HG03108 (cell line): ENCODE results near the gene AIMP2.
A peak's percentile ranks its signal among the peaks of the same experiment; 100 is the strongest.
"Not testable (repeated sequence)": the region's sequence is repeated elsewhere in the genome, so short reads cannot be mapped to it uniquely, and the experiment has no call there.

ENCODE experiments used
- ATAC-seq: cut with Tn5 transposase; IDR thresholded peaks from one replicate; pipeline ENCODE4 v1.9.1; 2021; ENCODE audit warnings: moderate library complexity; ENCODE audit not compliant: unreplicated experiment

AIMP2 gene

DNA sequence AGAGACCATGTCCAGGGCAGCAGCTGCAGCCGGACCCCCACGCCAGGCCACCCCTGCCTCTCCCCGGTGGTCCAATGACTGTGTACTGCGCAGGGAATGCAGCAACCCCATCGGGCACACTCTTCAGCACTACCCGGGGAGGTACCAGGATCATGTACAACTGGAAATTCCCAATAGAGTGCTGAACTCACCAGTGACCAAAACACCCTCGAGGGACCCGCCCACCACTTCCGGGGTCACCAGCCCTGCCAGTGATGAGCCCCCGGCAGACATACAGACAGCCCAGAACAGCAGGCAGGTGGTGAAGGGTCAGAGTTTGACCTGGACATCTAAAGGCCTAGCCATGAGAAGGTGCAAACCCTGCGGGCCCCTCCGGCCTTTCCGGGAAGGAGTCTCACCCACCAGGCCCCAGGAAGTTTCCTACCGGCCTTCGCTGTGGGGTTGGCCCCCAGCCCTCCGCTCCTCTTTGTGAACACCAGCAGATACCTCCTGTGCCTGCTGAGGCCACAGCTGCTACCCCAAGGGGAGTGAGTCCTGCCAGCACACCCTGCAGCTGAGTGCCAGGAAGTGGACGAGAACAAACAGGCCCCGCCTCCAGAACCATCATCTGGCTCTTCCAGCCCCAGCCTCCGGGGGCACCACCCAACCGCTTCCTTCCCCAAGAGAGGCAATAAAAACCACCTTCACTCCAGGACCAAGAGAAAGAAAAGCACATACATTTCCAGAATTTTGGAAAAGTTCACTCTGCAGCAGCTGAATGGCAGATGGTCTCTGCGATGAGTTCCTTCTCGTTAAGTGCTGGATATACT is 17.1 kb downstream of the AIMP2 start:
- ATAC-seq: peak; percentile 91

DNA sequence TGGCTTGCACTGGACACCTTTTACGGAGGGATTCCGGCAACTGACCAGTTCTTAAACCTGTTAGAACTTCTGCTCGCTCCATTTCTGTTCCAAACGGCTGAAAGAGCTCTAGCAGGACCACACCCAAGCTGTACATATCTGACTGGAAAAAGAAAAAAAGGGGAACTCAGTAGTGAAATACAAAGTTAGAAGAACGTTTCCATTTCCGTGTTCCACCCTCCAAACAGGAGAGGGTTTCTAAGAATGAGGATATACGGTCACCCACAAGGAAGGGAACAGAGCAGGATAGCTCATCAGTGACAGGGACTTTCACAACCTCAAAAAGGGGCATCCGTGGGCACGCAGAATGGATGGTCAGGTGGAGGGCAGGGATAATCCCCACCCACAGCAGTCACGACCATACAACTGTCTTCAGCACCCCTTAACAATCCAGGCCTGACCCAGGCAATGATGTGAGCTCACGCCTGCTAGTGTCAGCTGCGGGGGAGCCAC is 17.8 kb downstream of the AIMP2 start:
- no peak for ATAC-seq

DNA sequence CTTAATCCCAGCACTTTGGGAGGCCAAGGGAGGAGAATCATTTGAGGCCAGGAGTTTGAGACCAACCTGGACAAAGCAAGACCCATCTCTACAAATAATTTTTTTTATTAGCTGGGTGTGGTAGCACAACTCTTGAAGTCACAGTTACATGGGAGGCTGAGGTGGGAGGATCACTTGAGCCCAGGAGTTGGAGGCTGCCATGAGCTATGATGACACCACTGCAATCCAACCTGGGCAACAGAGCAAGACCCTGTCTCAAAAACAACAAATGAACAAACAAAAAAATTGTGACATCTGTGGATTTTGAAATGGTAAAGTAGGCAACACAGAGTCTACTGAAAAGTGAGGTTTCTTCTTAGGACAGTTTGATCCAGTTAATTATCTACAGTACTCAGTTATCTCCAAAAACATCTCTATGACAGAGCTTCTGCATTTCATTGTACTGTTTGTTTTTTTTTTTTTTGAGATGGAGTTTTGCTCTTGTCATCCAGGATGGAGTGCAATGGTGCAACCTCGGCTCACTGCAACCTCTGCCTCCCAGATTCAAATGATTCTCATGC is 18.8 kb downstream of the AIMP2 start:
- ATAC-seq: no peak

DNA sequence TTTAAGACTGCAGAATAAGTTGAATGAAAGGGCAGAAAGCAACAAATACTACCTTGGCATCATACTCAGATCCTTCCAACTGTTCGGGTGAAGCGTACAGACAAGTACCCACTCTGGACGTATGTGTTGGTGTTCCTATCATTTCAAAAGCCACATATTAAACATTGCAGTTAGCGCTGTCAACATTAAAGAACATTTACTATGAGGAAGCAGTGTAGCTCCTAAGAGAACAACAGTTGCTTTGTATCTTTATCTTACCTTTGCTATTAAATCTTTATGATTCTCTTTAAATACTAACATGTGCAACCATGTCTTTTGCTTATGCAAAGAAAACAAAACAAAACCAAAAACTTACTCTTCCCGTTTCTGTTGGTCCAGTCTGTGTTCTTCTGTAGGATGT is 19.5 kb downstream of the AIMP2 start:
- ATAC-seq: no peak

DNA sequence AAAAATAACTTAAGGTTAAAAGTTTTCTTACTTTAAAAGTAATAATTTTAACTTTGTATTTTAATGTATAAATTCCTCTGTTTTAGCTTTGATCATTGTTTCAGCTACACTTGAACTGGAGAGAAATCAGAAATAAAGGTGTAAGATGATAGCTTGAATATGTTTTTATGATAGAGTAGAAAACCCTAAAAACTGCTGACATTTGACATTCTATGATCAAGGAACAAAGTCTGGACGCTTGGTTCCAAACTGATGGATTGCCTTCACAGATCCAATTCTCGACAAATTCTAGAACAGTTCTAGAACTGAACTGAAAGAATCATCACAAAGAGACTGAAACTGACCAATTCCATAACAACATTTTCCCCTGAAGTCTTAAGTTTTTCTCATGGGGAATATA is 21.9 kb downstream of the AIMP2 start, which contains the start of gene ANKRD61:
ANKRD61 (plus strand) TSS at position 389 of the 400 bp plus-strand sequence; CDS start at position 389, 0 bp downstream.
- ATAC-seq: no peak

DNA sequence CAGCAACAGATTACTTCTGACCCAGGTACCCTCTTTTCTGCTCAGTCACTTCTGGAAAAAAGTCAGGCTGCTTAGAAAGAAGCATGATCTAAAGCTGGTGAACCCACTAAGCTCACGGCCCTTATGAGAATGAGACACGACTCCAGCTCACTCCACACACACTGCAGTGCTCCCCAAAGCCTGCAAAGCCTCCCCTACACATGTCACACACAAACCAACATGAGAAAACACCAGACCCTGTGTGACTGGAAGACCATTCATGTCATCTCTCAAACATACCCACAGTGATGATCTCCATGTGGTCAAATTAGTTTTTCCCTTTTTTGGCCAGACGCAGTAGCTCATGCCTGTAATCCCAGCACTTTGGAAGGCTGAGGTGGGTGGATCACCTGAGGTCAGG is 22.5 kb downstream of the AIMP2 start:
- no peak for ATAC-seq

DNA sequence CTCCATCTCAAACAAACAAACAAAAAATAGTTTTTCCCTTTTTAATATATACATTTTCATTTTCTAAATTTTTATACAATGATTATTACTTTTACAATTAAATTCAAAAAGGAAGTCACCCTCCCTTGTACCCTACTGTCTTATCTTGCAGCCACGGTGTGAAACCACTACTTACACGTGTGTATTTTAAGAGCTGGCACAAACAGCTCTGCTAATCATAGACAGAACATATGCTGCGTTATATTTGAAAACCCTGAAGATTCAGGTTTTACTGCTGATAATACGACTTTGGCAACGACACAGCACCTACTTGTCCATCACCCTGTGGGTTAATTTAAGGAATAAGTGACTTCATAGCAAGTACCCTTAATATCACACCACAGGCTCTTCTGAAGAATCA is 23.1 kb downstream of the AIMP2 start:
- ATAC-seq: no peak

DNA sequence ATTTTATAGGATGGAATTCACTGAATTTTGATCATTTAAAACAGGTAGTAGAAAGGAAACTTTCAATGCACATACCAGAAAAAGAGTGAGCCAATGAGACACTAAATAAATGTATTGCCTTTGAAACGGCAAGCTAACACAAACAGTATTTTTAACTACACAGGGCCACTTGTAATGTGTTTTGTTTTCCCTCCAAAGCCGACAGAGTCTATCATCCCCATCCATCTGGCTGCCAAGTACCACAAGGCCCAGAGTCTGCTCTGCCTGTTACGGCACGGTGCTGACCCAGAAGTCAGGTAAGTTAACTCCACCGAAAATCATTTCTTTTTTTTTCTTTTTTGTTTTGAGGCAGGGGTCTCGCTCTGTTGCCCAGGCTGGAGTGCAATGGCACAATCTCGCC is 23.6 kb downstream of the AIMP2 start:
- no peak for ATAC-seq

DNA sequence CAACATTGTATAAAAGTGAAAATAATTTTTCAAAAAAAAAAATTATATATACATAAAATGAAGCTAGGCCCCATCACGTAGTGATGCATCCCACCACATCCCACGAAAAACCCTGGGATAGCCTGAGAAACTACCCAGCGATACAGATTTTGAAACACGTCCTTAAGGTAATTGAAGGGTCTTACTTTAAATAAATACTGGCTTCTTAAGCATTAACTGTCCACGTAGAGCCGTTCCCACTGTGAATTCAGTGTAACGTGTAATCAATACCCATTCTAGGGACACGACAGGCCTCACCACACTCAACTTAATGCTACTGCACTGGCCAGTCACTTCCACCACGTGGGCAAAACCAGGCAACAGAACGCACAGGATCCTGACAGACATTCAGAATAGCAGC is 26.1 kb downstream of the AIMP2 start:
- ATAC-seq: no peak

DNA sequence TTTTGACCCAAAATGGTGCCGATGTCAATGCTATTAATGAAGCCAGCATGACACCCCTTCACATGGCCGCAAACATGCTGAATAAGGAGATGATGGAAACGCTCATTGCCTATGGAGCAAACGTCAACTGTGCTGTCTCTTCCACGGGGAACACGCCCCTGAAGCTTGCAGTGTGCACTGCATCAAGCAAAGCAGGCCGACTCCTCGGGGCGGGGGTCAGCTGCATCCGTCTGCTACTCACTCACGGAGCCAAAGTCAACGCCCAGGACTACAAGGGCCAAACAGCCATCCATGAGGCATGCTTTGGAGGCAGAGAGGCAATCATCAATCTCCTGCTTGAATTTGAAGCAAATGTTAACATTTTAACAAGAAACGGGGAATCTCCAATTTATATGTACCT is 26.6 kb downstream of the AIMP2 start:
- ATAC-seq: no peak

DNA sequence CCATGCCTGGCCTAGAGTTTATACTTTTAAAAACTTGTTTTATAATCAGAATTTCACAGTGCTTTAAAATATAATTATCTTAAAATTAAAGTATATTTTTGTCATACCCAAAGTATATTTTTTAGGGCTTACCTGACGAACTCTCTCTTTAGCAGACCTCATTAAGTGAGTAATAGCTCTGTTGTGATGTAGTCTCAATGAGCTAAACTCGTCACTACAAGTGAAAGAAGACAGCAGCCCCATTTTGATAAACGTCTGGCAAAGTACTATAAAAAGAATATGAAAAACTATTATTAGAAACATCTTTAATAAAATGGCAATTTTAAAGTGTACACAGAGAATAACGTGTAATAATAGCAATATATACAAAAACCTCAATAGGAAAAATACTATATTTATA is 40.7 kb downstream of the AIMP2 start:
- no peak for ATAC-seq

DNA sequence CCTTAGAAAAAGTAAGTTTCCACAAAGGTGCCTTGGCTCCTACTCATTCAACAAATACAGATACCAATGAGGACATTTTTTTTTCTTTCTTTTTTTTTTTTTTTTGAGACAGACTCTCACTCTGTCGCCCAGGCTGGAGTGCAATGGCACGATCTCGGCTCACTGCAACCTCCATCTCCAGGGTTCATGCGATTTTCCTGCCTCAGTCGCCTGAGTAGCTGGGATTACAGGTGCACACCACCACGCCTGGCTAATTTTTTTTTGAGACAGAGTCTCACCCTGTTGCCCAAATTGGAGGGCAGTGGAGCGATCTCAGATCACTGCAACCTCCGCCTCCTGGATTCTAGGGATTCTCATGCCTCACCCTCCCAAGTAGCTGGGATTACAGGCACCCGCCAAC is 42.1 kb downstream of the AIMP2 start:
- ATAC-seq: not testable (repeated sequence)

DNA sequence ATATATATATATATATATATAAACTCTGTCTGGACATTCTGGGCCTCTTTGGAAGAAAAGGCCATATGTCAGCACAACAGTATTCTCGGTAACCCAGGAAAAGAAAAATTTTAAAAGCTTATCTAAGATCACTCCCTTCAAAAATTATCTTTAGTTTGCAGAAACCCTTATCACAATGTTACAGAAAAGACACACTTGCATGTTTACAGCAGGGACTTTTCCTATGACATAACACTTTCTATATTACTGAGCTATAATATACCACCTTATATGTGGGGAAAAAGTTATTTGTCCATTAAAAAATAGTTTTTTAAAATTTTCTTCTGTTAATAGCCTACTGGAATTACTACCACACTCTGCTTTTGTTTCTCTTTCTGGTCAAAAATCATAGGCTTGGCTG is 47.5 kb downstream of the AIMP2 start:
- ATAC-seq: no peak

DNA sequence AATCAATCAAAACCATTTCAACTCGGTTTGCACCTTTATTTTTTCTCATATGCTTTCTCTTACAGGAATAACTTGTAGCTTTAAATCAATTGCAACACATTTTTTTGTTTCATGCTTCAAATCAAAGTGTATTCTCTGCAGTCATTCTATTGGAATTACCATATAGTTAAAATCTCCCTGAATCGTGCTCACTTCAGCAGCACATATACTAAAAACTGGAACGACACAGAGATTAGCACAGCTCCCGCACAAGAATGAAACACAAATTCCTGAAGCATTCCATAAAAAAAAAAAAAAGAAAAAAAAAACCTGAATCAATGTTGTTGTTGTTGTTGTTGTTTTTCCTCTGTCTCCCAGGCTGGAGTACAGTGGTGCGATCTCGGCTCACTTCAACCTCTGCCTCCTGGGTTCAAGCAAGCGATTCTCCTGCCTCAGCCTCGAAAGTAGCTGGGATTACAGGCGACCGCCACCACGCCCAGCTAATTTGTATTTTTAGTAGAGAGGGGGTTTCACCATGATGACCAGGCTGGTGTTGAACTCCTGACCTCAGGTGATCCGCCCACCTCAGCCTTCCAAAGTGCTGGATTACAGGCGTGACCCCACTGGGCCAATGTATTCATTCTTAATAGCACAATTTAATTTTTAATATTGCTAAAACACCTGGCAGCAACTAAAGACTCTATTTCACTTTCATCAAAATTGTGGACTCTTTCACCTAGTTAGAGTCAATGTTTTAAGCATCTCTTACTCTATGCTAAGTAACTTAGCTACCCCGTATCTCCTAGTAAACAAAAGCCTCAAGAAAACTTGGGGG is 48.5 kb downstream of the AIMP2 start:
- ATAC-seq: no peak

DNA sequence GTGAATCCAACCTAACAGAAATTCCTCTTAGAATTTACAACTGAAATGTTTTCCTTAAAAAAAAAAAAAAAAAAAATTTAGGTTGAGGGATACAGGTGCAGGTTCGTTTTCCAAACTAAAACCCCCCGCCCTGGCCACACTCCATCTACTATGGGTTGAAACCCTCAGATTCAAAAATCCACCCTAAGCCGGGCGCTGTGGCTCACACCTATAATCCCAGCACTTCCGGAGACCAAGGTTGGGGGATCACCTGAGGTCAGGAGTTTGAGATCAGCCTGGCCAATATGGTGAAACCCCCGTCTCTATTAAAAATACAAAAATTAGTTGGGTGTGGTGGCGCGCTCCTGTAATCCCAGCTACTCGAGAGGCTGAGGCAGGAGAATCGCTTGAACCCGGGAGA is 50.9 kb downstream of the AIMP2 start:
- not testable (repeated sequence) for ATAC-seq

DNA sequence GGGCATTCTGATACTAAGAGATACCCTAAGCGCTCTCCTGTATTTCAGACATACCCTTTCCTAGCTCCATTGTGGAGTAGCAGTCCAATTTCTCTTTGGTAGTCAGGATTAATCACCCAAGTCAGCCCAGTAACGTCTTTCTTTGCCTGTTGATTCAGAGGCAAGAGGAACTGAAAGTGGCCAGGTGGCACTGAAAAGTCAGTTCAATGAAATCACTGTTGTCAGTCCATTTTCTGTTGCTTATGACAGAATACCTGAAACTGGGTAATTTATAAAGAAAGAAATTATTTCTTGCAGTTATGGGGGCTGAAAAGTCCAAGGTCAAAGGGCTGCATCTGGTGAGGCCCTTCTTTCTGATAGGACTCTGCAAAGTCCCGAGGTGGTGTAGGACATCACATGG is 62.3 kb downstream of the AIMP2 start:
- peak; percentile 87 for ATAC-seq
